Measurements from ENCODE around the gene ARHGEF16.

- TF ChIP-seq CTCF (IDR thresholded peaks at IDR 0.05), result no peak
- TF ChIP-seq POLR2A (IDR thresholded peaks at IDR 0.05), result no peak
Measured at GRCh38 chr1:3501856-3502640, 47.6 kb downstream of the ARHGEF16 start.

Data from body of pancreas (tissue), 4 donors.